Stimulated activated CD4-positive, alpha-beta T cell treated with anti-CD3 and anti-CD28 coated beads, Interleukin-1b, Interleukin-23, amount 100 ng/mL, for 1 hour (primary cell): ENCODE data around the gene AHRR.
"Not testable (repeated sequence)": the region's sequence is repeated elsewhere in the genome, so short reads cannot be mapped to it uniquely, and the experiment has no call there.

Source experiments
- DNase-seq, 2 donors: peaks; one replicate each; pipeline ENCODE4 v3.0.0-alpha.2; 2020; ENCODE audit warnings: low read depth in 2 of 2

Gene AHRR

DNA sequence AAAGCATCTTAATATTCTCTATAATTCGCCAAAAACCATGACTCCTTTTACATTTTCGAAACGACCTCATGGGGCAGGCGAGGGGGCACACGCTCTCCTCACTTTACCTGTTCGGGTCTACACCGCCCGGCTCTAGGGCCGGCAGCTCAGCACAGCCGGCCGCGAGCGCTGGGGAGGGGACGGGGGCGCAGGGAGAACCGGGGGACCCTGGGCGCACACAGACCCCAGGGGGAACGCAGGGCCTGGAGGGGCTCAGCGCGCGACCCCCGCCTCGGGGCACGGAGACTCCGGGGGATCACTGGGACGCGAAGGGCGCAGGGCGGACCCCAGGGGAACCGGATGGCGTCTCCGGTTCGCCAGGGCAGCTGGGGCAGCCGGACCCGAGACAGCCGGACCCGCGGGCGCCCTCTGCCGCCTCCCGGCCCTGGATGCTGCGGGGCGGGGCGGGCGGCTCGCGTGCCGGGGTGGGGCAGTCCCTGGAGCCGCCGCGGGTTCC is at the start of gene AHRR:
Gene AHRR, plus strand, starts transcription at position 485 of the 496 bp plus-strand sequence. CDS start 22,189 bp downstream, outside the sequence.
- no peak for DNase-seq

- DNase-seq = not testable (repeated sequence)
Measured at GRCh38 chr5:271828-272167, 49.7 kb upstream of the AHRR start.

DNA sequence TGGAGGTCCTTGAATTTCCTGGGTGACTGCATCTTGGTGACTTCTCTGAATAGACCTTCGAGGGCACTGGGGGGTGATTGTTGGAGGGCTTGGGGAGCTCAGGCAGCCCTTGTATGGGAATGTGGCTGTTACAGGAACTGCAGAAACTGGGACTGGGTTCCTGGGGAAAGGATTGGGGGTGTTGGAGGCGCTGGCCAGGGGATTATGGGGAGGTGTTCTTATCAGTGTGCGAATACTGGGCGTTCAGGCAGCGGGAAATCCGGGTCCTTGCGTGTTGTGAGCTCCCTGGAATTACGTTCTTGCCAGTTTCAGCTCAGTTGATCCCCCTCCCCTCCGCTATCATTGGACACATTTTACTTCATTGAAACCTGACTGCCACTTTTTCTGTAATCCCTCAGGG is 48.4 kb upstream of the AHRR start:
- not testable (repeated sequence) for DNase-seq

DNA sequence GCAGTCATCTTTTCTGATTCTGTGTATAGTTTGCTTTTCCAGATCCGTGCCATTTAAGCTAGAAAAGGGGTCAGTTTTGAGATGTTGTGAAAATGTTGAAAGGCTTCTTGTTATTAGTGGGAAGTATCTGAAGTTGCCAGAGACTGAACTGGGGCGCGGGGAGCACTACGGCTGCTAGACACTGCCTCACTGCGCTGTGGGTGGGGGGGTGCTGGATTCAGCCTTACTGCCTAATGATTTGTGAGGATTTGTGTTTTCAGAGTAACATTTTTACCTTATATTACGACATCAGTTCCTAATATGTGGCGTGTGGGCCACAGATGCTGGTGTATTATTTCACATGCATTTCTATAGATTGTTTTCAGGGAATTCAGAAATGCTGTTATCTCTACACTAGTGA is 48.0 kb upstream of the AHRR start:
- DNase-seq = not testable (repeated sequence)

DNA sequence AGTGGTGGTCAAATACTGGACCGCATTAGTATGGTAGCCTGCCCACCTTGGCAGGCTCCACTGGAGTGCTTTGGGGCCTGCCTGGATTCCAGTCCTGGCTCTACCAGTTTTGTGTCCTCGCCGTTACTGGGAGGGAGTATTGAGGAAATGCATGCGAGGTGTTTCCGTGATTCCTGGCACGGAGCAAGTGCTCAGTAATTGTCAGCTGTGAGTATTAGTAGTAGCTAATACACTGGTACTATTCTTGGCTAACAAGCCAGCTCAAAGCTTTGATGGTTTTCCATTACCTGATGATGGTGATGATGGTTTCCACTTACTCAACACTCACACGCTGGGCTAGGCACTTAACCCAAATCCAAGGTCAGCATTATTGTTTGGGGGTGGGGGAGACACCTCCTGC is 47.2 kb upstream of the AHRR start:
- not testable (repeated sequence) for DNase-seq

DNA sequence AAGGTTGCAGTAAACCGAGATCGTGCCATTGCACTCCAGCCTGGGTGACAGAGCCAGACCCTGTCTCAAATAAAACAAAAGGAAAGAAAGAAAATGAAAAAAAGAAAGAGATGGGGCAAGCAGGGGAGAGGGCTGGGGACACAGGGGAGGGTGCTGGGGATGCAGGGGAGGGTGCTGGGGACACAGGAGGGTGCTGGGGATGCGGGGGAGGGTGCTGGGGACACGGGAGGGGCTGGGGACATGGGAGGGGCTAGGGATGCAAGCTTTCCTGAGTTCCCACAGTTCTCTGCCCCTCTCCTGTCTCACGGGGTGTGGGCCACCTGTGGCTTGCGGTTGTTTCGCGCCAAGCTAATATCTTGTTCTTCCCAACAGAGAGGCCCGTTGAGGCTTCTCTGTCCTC is 42.9 kb upstream of the AHRR start:
- DNase-seq = no peak

DNA sequence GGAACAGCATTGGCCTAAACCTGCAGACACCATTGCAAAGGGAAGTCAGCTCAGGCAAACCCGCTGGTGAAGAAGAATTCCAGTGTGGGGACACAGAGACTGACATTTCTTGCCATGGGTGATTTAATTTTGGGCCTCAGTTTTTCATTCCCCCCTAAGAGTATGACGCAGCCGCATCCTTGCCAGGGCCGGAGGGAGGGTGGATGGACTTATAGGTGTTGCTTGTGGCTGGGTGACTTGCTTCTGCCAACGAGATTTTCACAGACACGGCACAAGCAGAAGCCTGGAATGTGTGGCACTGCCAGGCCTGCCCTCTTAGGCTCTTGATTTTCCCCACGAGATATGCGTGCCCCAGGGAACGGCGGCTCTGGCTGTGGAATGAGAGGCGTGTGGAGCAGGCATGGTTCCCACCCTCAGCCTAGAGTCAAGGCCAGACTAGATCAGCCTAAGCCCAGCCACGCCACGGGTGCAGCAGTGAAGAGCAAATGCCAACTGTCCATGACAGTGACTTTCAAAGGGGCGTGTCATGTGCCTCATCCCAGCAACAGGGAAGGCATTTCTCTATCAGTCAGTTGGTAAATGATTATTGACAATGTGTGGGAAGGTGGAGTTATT is 42.4 kb upstream of the AHRR start:
- DNase-seq = not testable (repeated sequence)

DNA sequence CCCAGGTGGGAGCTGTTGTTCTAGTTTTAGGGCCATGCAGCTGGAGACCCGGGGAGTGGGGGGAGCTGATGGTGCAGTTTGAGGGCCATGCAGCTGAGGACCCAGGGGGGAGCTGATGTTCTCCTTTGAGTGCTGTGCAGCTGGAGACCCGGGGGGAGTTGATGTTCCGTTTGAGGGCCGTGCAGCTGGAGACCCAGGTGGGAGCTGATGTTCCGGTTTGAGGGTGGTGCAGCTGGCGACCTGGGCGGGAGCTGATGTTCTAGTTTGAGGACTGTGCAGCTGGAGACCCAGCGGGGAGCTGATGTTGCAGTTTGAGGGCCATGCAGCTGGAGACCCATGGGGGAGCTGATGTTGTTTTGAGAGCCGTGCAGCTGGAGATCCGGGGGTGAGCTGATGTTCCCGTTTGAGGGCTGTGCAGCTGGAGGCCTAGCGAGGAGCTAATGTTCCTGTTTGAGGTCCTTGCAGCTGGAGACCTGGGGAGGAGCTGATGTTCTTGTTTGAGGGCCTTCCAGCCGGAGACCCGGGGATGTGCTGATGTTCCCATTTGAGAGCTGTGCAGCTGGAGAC is 35.4 kb upstream of the AHRR start:
- DNase-seq = no peak

- DNase-seq = not testable (repeated sequence)
Measured at GRCh38 chr5:290200-290599, 31.3 kb upstream of the AHRR start.

DNA sequence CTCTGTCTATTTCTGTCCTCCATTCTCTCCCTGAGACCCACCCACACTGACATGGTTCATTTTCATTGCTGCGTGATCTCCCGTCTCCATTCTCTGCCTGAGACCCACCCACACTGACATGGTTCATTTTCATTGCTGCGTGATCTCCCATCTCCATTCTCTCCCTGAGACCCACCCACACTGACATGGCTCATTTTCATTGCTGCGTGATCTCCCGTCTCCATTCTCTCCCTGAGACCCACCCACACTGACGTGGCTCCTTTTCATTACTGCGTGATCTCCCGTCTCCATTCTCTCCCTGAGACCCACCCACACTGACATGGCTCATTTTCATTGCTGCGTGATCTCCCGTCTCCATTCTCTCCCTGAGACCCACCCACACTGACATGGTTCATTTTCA is 30.2 kb upstream of the AHRR start:
- not testable (repeated sequence) for DNase-seq

- DNase-seq = not testable (repeated sequence)
Measured at GRCh38 chr5:294788-295187, 26.7 kb upstream of the AHRR start.

- DNase-seq = not testable (repeated sequence)
Measured at GRCh38 chr5:296207-296606, 25.3 kb upstream of the AHRR start.

DNA sequence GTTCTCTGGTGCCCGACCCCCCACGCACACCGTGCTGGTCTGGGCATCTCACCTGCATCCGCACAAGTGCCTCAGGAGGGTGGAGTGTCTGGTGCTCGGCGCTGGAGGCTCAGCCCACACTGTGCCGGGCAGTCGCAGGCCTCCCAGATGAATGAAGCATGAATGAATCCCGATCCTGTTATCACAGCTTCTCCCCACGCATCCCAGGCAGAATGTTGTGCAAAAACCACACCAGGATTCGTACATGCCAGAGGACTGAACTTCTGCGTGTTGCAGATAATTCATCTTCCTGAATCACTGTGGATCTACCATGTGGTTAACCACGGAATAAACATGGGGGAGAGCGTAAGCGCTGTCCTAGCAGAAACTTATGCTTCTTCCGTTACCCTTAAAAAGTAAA is 24.6 kb upstream of the AHRR start:
- DNase-seq = not testable (repeated sequence)

GRCh38 chr5:297448-297847 is 24.1 kb upstream of the AHRR start:
- not testable (repeated sequence) for DNase-seq

GRCh38 chr5:297991-298736 is 23.4 kb upstream of the AHRR start:
- not testable (repeated sequence) for DNase-seq

DNA sequence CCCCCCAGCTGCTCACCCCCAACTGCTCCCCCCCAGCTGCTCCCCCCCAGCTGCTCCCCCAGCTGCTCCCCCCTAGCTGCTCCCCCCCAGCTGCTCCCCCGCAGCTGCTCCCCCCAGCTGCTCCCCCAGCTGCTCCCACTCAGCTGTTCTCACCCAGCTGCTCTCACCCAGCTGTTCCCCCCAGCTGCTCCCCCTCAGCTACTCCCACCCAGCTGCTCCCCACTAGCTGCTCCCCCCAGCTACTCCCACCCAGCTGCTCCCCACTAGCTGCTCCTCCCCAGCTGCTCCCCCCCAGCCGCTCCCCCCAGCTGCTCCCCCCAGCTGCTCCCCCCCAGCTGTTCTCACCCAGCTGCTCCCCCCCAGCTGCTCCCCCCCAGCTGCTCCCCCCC is 22.8 kb upstream of the AHRR start:
- DNase-seq = no peak

GRCh38 chr5:299921-300320 is 21.6 kb upstream of the AHRR start:
- DNase-seq = not testable (repeated sequence)

- DNase-seq = not testable (repeated sequence)
Measured at GRCh38 chr5:300691-301435, 20.7 kb upstream of the AHRR start.

GRCh38 chr5:302416-302815 is 19.1 kb upstream of the AHRR start:
- not testable (repeated sequence) for DNase-seq

- DNase-seq = no peak
Measured at GRCh38 chr5:302966-303365, 18.5 kb upstream of the AHRR start.

GRCh38 chr5:303741-304140 is 17.8 kb upstream of the AHRR start:
- not testable (repeated sequence) for DNase-seq

- no peak for DNase-seq
Measured at GRCh38 chr5:305050-305449, 16.5 kb upstream of the AHRR start.
